CD4-positive, alpha-beta memory T cell (primary cell): ENCODE measurements around the gene LIMCH1. TPM values are rescaled to one million over a fixed set of nuclear protein-coding genes. Genes with fewer than 3 reads are reported as not detected.

Source experiments
- CTCF ChIA-PET: fragments of 350-600 bp; sonication (Branson Sonifier 250); formaldehyde crosslinking; loops from one replicate; lab custom pipeline; 2021; ENCODE audit warnings: inconsistent platforms; ENCODE audit not compliant: partially characterized antibody; lab: Charles Lee
- POLR2A ChIA-PET: fragments of 350-600 bp; sonication (Branson Sonifier 250); formaldehyde crosslinking; loops from one replicate; lab custom pipeline; 2021; ENCODE audit not compliant: partially characterized antibody; lab: Charles Lee
- DNase-seq, 5 donors: peaks; one replicate each; pipeline versions ENCODE4 v3.0.0 to v3.0.0-alpha.2; 2020 to 2022; ENCODE audit warnings: mixed read lengths in 1 of 5
- H3K27ac ChIP-seq: one replicate; pipeline ENCODE4 v1.7.0; 2013; ENCODE audit warnings: low read depth, low read length
- H3K27me3 ChIP-seq: 2 replicates; pipeline ENCODE4 v1.7.0; 2013; ENCODE audit warnings: mild to moderate bottlenecking, low read length, moderate library complexity; ENCODE audit not compliant: insufficient read depth
- H3K36me3 ChIP-seq: 2 replicates; pipeline ENCODE4 v1.7.0; 2013; ENCODE audit warnings: mild to moderate bottlenecking, low read length, moderate library complexity; ENCODE audit not compliant: insufficient read depth
- H3K4me1 ChIP-seq: 2 replicates; pipeline ENCODE4 v1.7.0; 2013; ENCODE audit warnings: mild to moderate bottlenecking, low read length, moderate library complexity; ENCODE audit not compliant: insufficient read depth
- H3K4me3 ChIP-seq, 2 donors: one replicate each; pipeline ENCODE4 v1.7.0; 2013; ENCODE audit warnings: low read length in 2 of 2, mild to moderate bottlenecking in 1 of 2
- H3K9me3 ChIP-seq, 2 donors: one replicate each; pipeline ENCODE4 v1.7.0; 2013; ENCODE audit warnings: low read length in 2 of 2, control low read depth in 1 of 2; ENCODE audit not compliant: control insufficient read depth in 1 of 2
- H3K27ac Mint-ChIP-seq, 7 donors: one replicate each; pipeline ENCODE4 v1.8.0; 2020 to 2021; ENCODE audit warnings: mixed read lengths in 7 of 7, mild to moderate bottlenecking in 6 of 7, inconsistent platforms in 3 of 7, moderate library complexity in 3 of 7
- H3K27me3 Mint-ChIP-seq, 2 donors: one replicate each; pipeline ENCODE4 v1.8.0; 2020 to 2021; ENCODE audit warnings: mixed read lengths in 2 of 2
- H3K36me3 Mint-ChIP-seq, 2 donors: one replicate each; pipeline ENCODE4 v1.8.0; 2020 to 2021; ENCODE audit warnings: mixed read lengths in 2 of 2, inconsistent platforms in 1 of 2, mild to moderate bottlenecking in 1 of 2
- H3K4me1 Mint-ChIP-seq, 4 donors: one replicate each; pipeline ENCODE4 v1.8.0; 2020 to 2021; ENCODE audit warnings: mixed read lengths in 4 of 4, mild to moderate bottlenecking in 1 of 4
- H3K4me3 Mint-ChIP-seq, 8 donors: one replicate each; pipeline ENCODE4 v1.8.0; 2020 to 2021; ENCODE audit warnings: mixed read lengths in 8 of 8, mild to moderate bottlenecking in 7 of 8, moderate library complexity in 6 of 8, inconsistent platforms in 3 of 8
- H3K9me3 Mint-ChIP-seq, 8 donors: one replicate each; pipeline ENCODE4 v1.8.0; 2020 to 2021; ENCODE audit warnings: mixed read lengths in 8 of 8, mild to moderate bottlenecking in 5 of 8, inconsistent platforms in 3 of 8, moderate library complexity in 1 of 8
- intact Hi-C: fragments of 100-400 bp; cut with micrococcal nuclease; formaldehyde crosslinking; loops from one replicate; pipeline ENCODE4 v1.15.1; 2023
- polyA plus RNA-seq, 2 donors: library from polyadenylated mRNA; unstranded; fragments of 300-500 nt; fragmentation: Illumina TruSeq; gene quantifications; one replicate each; pipeline ENCODE4 v1.2.3, GENCODE V29; 2021
- total RNA-seq, 2 experiments: library from RNA; stranded (reverse); gene quantifications; one replicate each; pipeline ENCODE4 v1.2.3, GENCODE V29; 2021

The LIMCH1 gene
- total and polyA plus RNA-seq, 4 experiments from 2014 or later = not detected

GRCh38 chr4:41619161-41619560 is 81.2 kb downstream of the LIMCH1 start:
- H3K27me3 Mint-ChIP-seq = peaks cover 0 to 3% of the 10 kb centered on the region in 2 donors
- CTCF ChIA-PET = no interaction called here
- intact Hi-C loops = no loop called here

GRCh38 chr4:41620594-41621256 is 82.8 kb downstream of the LIMCH1 start:
- CTCF ChIA-PET = no interaction called here
- no peak overlapping the region for H3K4me3 Mint-ChIP-seq

More at GRCh38 chr4:41619161-41619560, 81.2 kb downstream of the LIMCH1 start:
- H3K4me1 Mint-ChIP-seq = no peaks in the 10 kb centered on the region
- no peak for DNase-seq
- H3K27ac ChIP-seq = no peak overlapping the region
- no peaks in the 10 kb centered on the region for H3K4me1 ChIP-seq
- peaks cover 0 to 4% (median 0%) of the 10 kb centered on the region in 8 donors for H3K9me3 Mint-ChIP-seq
- H3K27ac Mint-ChIP-seq = no peak overlapping the region
- no peak overlapping the region for H3K4me3 ChIP-seq
- no peaks in the 10 kb centered on the region for H3K36me3 Mint-ChIP-seq
- no peak overlapping the region for H3K4me3 Mint-ChIP-seq
- no peaks in the 10 kb centered on the region for H3K27me3 ChIP-seq
- no peaks in the 10 kb centered on the region for H3K9me3 ChIP-seq
- H3K36me3 ChIP-seq = no peaks in the 10 kb centered on the region
- POLR2A ChIA-PET = no interaction called here

GRCh38 chr4:41622787-41623186 is 84.8 kb downstream of the LIMCH1 start:
- ChIA-PET POLR2A (no interaction called here), CTCF (no interaction called here)
- H3K27me3 Mint-ChIP-seq = peaks cover 0 to 2% of the 10 kb centered on the region in 2 donors
- H3K4me1 ChIP-seq = no peaks in the 10 kb centered on the region
- H3K36me3 Mint-ChIP-seq = no peaks in the 10 kb centered on the region
- no peaks in the 10 kb centered on the region for H3K27me3 ChIP-seq
- H3K9me3 Mint-ChIP-seq = peaks cover 0 to 3% (median 0%) of the 10 kb centered on the region in 8 donors
- H3K27ac ChIP-seq = no peak overlapping the region
- intact Hi-C loops = no loop called here
- no peak overlapping the region for H3K27ac Mint-ChIP-seq
- no peak for DNase-seq
- no peak overlapping the region for H3K4me3 Mint-ChIP-seq
- H3K36me3 ChIP-seq = no peaks in the 10 kb centered on the region
- no peak overlapping the region for H3K4me3 ChIP-seq
- no peaks in the 10 kb centered on the region for H3K4me1 Mint-ChIP-seq
- no peaks in the 10 kb centered on the region for H3K9me3 ChIP-seq

More at GRCh38 chr4:41620594-41621256, 82.8 kb downstream of the LIMCH1 start:
- no peaks in the 10 kb centered on the region for H3K4me1 ChIP-seq
- Mint-ChIP-seq H3K36me3 (no peaks in the 10 kb centered on the region), H3K27me3 (peaks cover 0 to 2% of the 10 kb centered on the region in 2 donors), H3K9me3 (peaks cover 0 to 3% (median 0%) of the 10 kb centered on the region in 8 donors), H3K27ac (no peak overlapping the region), H3K4me1 (no peaks in the 10 kb centered on the region)
- intact Hi-C loops = no loop called here
- DNase-seq = no peak
- no peaks in the 10 kb centered on the region for H3K27me3 ChIP-seq
- H3K36me3 ChIP-seq = no peaks in the 10 kb centered on the region
- POLR2A ChIA-PET = no interaction called here
- no peaks in the 10 kb centered on the region for H3K9me3 ChIP-seq
- no peak overlapping the region for H3K27ac ChIP-seq
- no peak overlapping the region for H3K4me3 ChIP-seq

GRCh38 chr4:41624765-41625164 is 86.8 kb downstream of the LIMCH1 start:
- Histone ChIP-seq H3K9me3 (no peaks in the 10 kb centered on the region), H3K4me3 (no peak overlapping the region), H3K4me1 (no peaks in the 10 kb centered on the region), H3K27ac (no peak overlapping the region), H3K27me3 (no peaks in the 10 kb centered on the region), H3K36me3 (no peaks in the 10 kb centered on the region)
- CTCF ChIA-PET = no interaction called here
- H3K36me3 Mint-ChIP-seq = no peaks in the 10 kb centered on the region
- no peak overlapping the region for H3K4me3 Mint-ChIP-seq
- peaks cover 0 to 2% of the 10 kb centered on the region in 2 donors for H3K27me3 Mint-ChIP-seq
- POLR2A ChIA-PET = no interaction called here
- H3K27ac Mint-ChIP-seq = no peak overlapping the region
- peaks cover 0 to 3% (median 0%) of the 10 kb centered on the region in 8 donors for H3K9me3 Mint-ChIP-seq
- intact Hi-C loops = no loop called here
- DNase-seq = no peak
- H3K4me1 Mint-ChIP-seq = no peaks in the 10 kb centered on the region

GRCh38 chr4:41625531-41625930 is 87.6 kb downstream of the LIMCH1 start:
- Histone ChIP-seq H3K4me1 (no peaks in the 10 kb centered on the region), H3K4me3 (no peak overlapping the region), H3K27me3 (no peaks in the 10 kb centered on the region), H3K9me3 (no peaks in the 10 kb centered on the region), H3K27ac (no peak overlapping the region), H3K36me3 (no peaks in the 10 kb centered on the region)
- intact Hi-C loops = no loop called here
- Mint-ChIP-seq H3K27me3 (peaks cover 0 to 2% of the 10 kb centered on the region in 2 donors), H3K4me3 (no peak overlapping the region), H3K4me1 (no peaks in the 10 kb centered on the region), H3K27ac (no peak overlapping the region), H3K36me3 (no peaks in the 10 kb centered on the region), H3K9me3 (peaks cover 0 to 3% (median 0%) of the 10 kb centered on the region in 8 donors)
- POLR2A ChIA-PET = no interaction called here
- no peak for DNase-seq
- CTCF ChIA-PET = no interaction called here

GRCh38 chr4:41628936-41629335 is 91.0 kb downstream of the LIMCH1 start:
- DNase-seq = no peak
- no peaks in the 10 kb centered on the region for H3K27me3 ChIP-seq
- H3K27ac ChIP-seq = no peak overlapping the region
- intact Hi-C loops = no loop called here
- Mint-ChIP-seq H3K27me3 (no peaks in the 10 kb centered on the region), H3K9me3 (no peaks in the 10 kb centered on the region), H3K4me3 (no peak overlapping the region), H3K4me1 (no peaks in the 10 kb centered on the region), H3K27ac (no peak overlapping the region), H3K36me3 (no peaks in the 10 kb centered on the region)
- no peaks in the 10 kb centered on the region for H3K36me3 ChIP-seq
- CTCF ChIA-PET = no interaction called here
- no peak overlapping the region for H3K4me3 ChIP-seq
- no peaks in the 10 kb centered on the region for H3K4me1 ChIP-seq
- POLR2A ChIA-PET = no interaction called here
- H3K9me3 ChIP-seq = no peaks in the 10 kb centered on the region

GRCh38 chr4:41631523-41631922 is 93.6 kb downstream of the LIMCH1 start:
- no peaks in the 10 kb centered on the region for H3K36me3 Mint-ChIP-seq
- Histone ChIP-seq H3K9me3 (no peaks in the 10 kb centered on the region), H3K4me3 (no peak overlapping the region), H3K27me3 (no peaks in the 10 kb centered on the region), H3K4me1 (no peaks in the 10 kb centered on the region), H3K36me3 (no peaks in the 10 kb centered on the region), H3K27ac (no peak overlapping the region)
- no peaks in the 10 kb centered on the region for H3K27me3 Mint-ChIP-seq
- intact Hi-C loops = no loop called here
- no peak for DNase-seq
- H3K27ac Mint-ChIP-seq = no peak overlapping the region
- ChIA-PET CTCF (no interaction called here), POLR2A (no interaction called here)
- peaks cover 0 to 2% (median 0%) of the 10 kb centered on the region in 8 donors for H3K9me3 Mint-ChIP-seq
- H3K4me1 Mint-ChIP-seq = no peaks in the 10 kb centered on the region
- no peak overlapping the region for H3K4me3 Mint-ChIP-seq
